GM12878 (cell line): ENCODE measurements around the gene TBXAS1. TPM values are rescaled to one million over a fixed set of nuclear protein-coding genes. Genes with fewer than 3 reads are reported as not detected.

Source experiments
- ATAC-seq: fragments of 200-7000 bp; cut with Tn5 transposase; 3 replicates; pipeline ENCODE4 v1.9.1; 2020; ENCODE audit warnings: mild to moderate bottlenecking, moderate library complexity
- BruUV-seq: library from RNA; stranded (reverse); fragments of 400-500 nt; replicated peaks from 2 replicates; lab custom pipeline; 2021; lab: Mats Ljungman, UMichigan
- CTCF ChIA-PET: fragments of 300-600 bp; sonication (Branson Sonifier 250); formaldehyde crosslinking; extraction: SDS; loops from one replicate; lab custom pipeline; 2021; ENCODE audit warnings: inconsistent platforms; lab: Yijun Ruan, JAX
- POLR2A ChIA-PET: fragments of 350-600 bp; formaldehyde crosslinking; extraction: SDS; loops from one replicate; lab custom pipeline; 2021; ENCODE audit warnings: inconsistent platforms; lab: Charles Lee
- RAD21 ChIA-PET: fragments of 300-600 bp; sonication (Branson Sonifier 250); formaldehyde crosslinking; loops from one replicate; lab custom pipeline; 2023; ENCODE audit warnings: antibody characterized with exemption; ENCODE audit not compliant: unreplicated experiment; lab: Charles Lee
- SMC1A ChIA-PET: fragments of 300-600 bp; sonication (Branson Sonifier 250); formaldehyde crosslinking; loops from one replicate; lab custom pipeline; 2023; ENCODE audit not compliant: unreplicated experiment, uncharacterized antibody; lab: Charles Lee
- DNase-seq: peaks from one replicate; pipeline ENCODE4 v3.0.0-alpha.2; 2011; ENCODE audit warnings: low read depth, low spot score
- FAIRE-seq: peaks from 3 replicates; lab custom pipeline; 2011; peaks lifted over from hg19 to GRCh38; lab: Jason Lieb, UNC
- H2AFZ ChIP-seq: 2 replicates; pipeline ENCODE4 v1.6.0; 2011; ENCODE audit warnings: low read depth, low read length, control low read depth; ENCODE audit not compliant: control insufficient read depth
- H3K27ac ChIP-seq: 2 replicates; pipeline ENCODE4 v1.5.1; 2011; ENCODE audit warnings: control low read depth; ENCODE audit not compliant: control insufficient read depth, insufficient read depth
- H3K27me3 ChIP-seq, 2 experiments: replicated peaks in 1 of 2; 2 replicates each; pipeline versions ENCODE4 v1.6.0 to v1.6.1; 2011; ENCODE audit warnings: low read length in 1 of 2; ENCODE audit not compliant: control insufficient read depth in 2 of 2, insufficient read depth in 2 of 2
- H3K36me3 ChIP-seq, 2 experiments: 2 replicates each; pipeline ENCODE4 v1.5.1; 2011; ENCODE audit warnings: low read length in 1 of 2; ENCODE audit not compliant: control insufficient read depth in 2 of 2, insufficient read depth in 2 of 2
- H3K4me1 ChIP-seq: 2 replicates; pipeline ENCODE4 v1.6.1; 2011; ENCODE audit warnings: mild to moderate bottlenecking, low read length, moderate library complexity, mixed read lengths; ENCODE audit not compliant: control insufficient read depth, insufficient read depth
- H3K4me2 ChIP-seq: 2 replicates; pipeline ENCODE4 v1.6.0; 2011; ENCODE audit warnings: control low read depth; ENCODE audit not compliant: control insufficient read depth, insufficient read depth
- H3K4me3 ChIP-seq: fragments of 200-600 bp; sonication (generic); 2 replicates; pipeline ENCODE4 v1.5.1; 2016
- H3K79me2 ChIP-seq: 2 replicates; pipeline ENCODE4 v1.6.0; 2011; ENCODE audit warnings: low read length; ENCODE audit not compliant: control insufficient read depth, insufficient read depth
- H3K9ac ChIP-seq: 2 replicates; pipeline ENCODE4 v1.8.0; 2011; ENCODE audit warnings: low read length, control low read depth, mixed read lengths; ENCODE audit not compliant: control insufficient read depth, insufficient read depth
- H3K9me3 ChIP-seq: replicated peaks from 3 replicates; pipeline ENCODE4 v1.5.1; 2011; ENCODE audit warnings: mild to moderate bottlenecking, low read length; ENCODE audit not compliant: control insufficient read depth, insufficient read depth
- H4K20me1 ChIP-seq: 2 replicates; pipeline ENCODE4 v1.6.0; 2011; ENCODE audit not compliant: control insufficient read depth, insufficient read depth
- POLR2AphosphoS5 ChIP-seq: IDR thresholded peaks from 2 replicates; pipeline ENCODE4 v1.6.1; 2011; ENCODE audit warnings: mild to moderate bottlenecking, low read length, inconsistent platforms
- TBL1XR1 ChIP-seq: IDR thresholded peaks from 2 replicates; pipeline ENCODE4 v1.6.1; 2012; ENCODE audit warnings: low read depth, low read length, improper control_type of control experiment
- WGBS: methylation state at CpG from one replicate; pipeline ENCODE4 v1.1.6; 2016; ENCODE audit warnings: low lambda C conversion rate; ENCODE audit not compliant: insufficient replicate concordance, insufficient coverage; ENCODE audit errors: missing lambda C conversion rate; 5-methylcytosine and 5-hydroxymethylcytosine counted together
- in situ Hi-C: fragments of 300-500 bp; cut with MboI; formaldehyde crosslinking; loops from 9 replicates; pipeline ENCODE4 v1.14.3; 2018; ENCODE audit warnings: mixed read lengths
- intact Hi-C: fragments of 100-400 bp; cut with micrococcal nuclease; formaldehyde crosslinking; loops from one replicate; pipeline ENCODE4 v1.14.2; 2022; ENCODE audit not compliant: unreplicated experiment
- polyA plus RNA-seq, 11 experiments: library from polyadenylated mRNA; depleted of rRNA in 4 of 11; unstranded in 6 of 11; stranded (reverse) in 5 of 11; fragments of >200 nt; fragmentation: Nextera tagmentation in 4 of 11; fragmentation: Illumina TruSeq in 1 of 11; extraction: Ambion mirVana in 4 of 11; extraction: Trizol in 1 of 11; gene quantifications; 1 replicate in 1 of 11; 2 replicates in 10 of 11; pipeline versions ENCODE4 v1.2.1 to v1.2.3, GENCODE V29; 2011 to 2016; ENCODE audit warnings: inconsistent platforms in 2 of 11, missing spikeins in 2 of 11, low read depth in 1 of 11
- total RNA-seq, 4 experiments: library from RNA; depleted of rRNA in 3 of 4; stranded (reverse); fragments of >200 nt in 3 of 4; fragmentation: Illumina TruSeq in 1 of 4; extraction: Trizol in 1 of 4; gene quantifications; 2 replicates each; pipeline versions ENCODE4 v1.2.1 to v1.2.3, GENCODE V29; 2013 to 2021
- TF ChIP-seq, protein P1 (sequence below): fragments of 450-650 bp; IDR thresholded peaks from 2 replicates; pipeline ENCODE4 v1.6.1; 2016; ENCODE audit warnings: mild to moderate bottlenecking, moderate library complexity, borderline replicate concordance
- TF ChIP-seq, protein P2 (sequence below): fragments of 450-650 bp; IDR thresholded peaks from 2 replicates; pipeline ENCODE4 v1.6.1; 2018; ENCODE audit warnings: borderline replicate concordance, mild to moderate bottlenecking; ENCODE audit not compliant: partially characterized antibody
- TF ChIP-seq, protein P3 (sequence below): IDR thresholded peaks from 2 replicates; pipeline ENCODE4 v1.6.1; 2012; ENCODE audit warnings: low read depth, low read length, improper control_type of control experiment

Gene TBXAS1
- total and polyA plus RNA-seq, 10 of the 15 experiments (the other 5 are each of a cell fraction or from before 2014, with no cell fraction given): 1.5 to 32.7 (median 16.3) TPM

DNA sequence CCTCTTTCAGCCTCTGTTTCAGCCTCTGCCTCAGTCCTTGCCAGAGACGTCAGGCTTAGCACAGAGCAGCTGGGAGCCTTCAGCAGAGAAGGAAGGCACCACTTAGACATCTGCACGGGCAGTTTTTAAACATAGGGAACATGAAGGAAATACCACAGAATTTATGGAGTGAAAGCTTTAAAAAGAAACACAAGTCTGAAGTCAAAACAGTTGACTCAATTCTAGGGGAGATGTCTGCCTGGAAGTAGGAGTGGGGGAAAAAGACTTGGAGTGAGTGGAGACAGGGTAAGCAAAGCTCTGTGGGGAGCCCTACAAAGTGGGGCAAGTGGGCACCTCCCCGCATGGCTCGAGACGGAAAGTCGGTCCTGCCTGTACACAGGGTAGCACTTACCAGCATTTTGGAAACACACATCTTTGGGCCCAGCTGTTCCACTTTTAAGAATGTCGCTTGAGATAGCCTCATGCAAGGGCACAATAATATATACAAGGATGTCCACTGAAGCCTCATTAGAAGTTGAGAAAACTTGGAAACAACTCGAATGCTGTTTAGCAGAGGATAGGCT lies 5.0 kb upstream of the TBXAS1 start (continued):
- TF ChIP-seq, protein P1, sequence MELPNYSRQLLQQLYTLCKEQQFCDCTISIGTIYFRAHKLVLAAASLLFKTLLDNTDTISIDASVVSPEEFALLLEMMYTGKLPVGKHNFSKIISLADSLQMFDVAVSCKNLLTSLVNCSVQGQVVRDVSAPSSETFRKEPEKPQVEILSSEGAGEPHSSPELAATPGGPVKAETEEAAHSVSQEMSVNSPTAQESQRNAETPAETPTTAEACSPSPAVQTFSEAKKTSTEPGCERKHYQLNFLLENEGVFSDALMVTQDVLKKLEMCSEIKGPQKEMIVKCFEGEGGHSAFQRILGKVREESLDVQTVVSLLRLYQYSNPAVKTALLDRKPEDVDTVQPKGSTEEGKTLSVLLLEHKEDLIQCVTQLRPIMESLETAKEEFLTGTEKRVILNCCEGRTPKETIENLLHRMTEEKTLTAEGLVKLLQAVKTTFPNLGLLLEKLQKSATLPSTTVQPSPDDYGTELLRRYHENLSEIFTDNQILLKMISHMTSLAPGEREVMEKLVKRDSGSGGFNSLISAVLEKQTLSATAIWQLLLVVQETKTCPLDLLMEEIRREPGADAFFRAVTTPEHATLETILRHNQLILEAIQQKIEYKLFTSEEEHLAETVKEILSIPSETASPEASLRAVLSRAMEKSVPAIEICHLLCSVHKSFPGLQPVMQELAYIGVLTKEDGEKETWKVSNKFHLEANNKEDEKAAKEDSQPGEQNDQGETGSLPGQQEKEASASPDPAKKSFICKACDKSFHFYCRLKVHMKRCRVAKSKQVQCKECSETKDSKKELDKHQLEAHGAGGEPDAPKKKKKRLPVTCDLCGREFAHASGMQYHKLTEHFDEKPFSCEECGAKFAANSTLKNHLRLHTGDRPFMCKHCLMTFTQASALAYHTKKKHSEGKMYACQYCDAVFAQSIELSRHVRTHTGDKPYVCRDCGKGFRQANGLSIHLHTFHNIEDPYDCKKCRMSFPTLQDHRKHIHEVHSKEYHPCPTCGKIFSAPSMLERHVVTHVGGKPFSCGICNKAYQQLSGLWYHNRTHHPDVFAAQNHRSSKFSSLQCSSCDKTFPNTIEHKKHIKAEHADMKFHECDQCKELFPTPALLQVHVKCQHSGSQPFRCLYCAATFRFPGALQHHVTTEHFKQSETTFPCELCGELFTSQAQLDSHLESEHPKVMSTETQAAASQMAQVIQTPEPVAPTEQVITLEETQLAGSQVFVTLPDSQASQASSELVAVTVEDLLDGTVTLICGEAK: no peak
- TF ChIP-seq, protein P2, sequence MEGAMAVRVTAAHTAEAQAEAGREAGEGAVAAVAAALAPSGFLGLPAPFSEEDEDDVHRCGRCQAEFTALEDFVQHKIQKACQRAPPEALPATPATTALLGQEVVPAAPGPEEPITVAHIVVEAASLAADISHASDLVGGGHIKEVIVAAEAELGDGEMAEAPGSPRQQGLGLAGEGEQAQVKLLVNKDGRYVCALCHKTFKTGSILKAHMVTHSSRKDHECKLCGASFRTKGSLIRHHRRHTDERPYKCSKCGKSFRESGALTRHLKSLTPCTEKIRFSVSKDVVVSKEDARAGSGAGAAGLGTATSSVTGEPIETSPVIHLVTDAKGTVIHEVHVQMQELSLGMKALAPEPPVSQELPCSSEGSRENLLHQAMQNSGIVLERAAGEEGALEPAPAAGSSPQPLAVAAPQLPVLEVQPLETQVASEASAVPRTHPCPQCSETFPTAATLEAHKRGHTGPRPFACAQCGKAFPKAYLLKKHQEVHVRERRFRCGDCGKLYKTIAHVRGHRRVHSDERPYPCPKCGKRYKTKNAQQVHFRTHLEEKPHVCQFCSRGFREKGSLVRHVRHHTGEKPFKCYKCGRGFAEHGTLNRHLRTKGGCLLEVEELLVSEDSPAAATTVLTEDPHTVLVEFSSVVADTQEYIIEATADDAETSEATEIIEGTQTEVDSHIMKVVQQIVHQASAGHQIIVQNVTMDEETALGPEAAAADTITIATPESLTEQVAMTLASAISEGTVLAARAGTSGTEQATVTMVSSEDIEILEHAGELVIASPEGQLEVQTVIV: no peak

GRCh38 chr7:139825666-139826290 lies 3.3 kb upstream of the TBXAS1 start:
- WGBS: 85% methylated on average over 9 of the region's 9 CpGs
- H3K27me3 ChIP-seq: peaks cover 0 to 1% of the 10 kb centered on the region in 2 experiments; a peak in 1 of 4 replicates
- intact Hi-C loops (loop anchor here (2.0 to 5.0 kb wide), 2 partner anchors 177 to 179 kb away; no protein-coding TSS in a partner anchor), in situ Hi-C loops (no loop called here)
- ATAC-seq (no peak), DNase-seq (no peak), FAIRE-seq (no peak)
- BruUV-seq: no TSS peak
- H3K9me3 ChIP-seq: no peaks in the 10 kb centered on the region
- RAD21 ChIA-PET: no interaction called here
- H3K4me2 ChIP-seq: no peak overlapping the region
- H3K79me2 ChIP-seq: peaks cover 2% of the 10 kb centered on the region; the same call in 1 of the 2 replicates
- H3K36me3 ChIP-seq: no peaks in the 10 kb centered on the region
- H4K20me1 ChIP-seq: no peaks in the 10 kb centered on the region
- CTCF ChIA-PET: interaction anchor here (1.2 to 4.7 kb wide), 4 partner anchors 47 to 223 kb away, joined by 3 to 52 read pairs (median 9); no protein-coding TSS in a partner anchor
- TF ChIP-seq, protein P3, sequence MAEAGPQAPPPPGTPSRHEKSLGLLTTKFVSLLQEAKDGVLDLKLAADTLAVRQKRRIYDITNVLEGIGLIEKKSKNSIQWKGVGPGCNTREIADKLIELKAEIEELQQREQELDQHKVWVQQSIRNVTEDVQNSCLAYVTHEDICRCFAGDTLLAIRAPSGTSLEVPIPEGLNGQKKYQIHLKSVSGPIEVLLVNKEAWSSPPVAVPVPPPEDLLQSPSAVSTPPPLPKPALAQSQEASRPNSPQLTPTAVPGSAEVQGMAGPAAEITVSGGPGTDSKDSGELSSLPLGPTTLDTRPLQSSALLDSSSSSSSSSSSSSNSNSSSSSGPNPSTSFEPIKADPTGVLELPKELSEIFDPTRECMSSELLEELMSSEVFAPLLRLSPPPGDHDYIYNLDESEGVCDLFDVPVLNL: no peak
- TF ChIP-seq POLR2AphosphoS5 (no peak), TBL1XR1 (no peak)
- no peak overlapping the region for H3K4me3 ChIP-seq
- no peak overlapping the region for H2AFZ ChIP-seq
- POLR2A ChIA-PET: no interaction called here
- H3K9ac ChIP-seq: no peak overlapping the region
- peaks cover 18% of the 10 kb centered on the region for H3K4me1 ChIP-seq
- no peak overlapping the region for H3K27ac ChIP-seq
- SMC1A ChIA-PET: interaction anchor here (3.8 kb wide), 1 partner anchor 179 kb away, joined by 38 read pairs; no protein-coding TSS in a partner anchor
